ENCODE results near the gene TOR3A.

DNA sequence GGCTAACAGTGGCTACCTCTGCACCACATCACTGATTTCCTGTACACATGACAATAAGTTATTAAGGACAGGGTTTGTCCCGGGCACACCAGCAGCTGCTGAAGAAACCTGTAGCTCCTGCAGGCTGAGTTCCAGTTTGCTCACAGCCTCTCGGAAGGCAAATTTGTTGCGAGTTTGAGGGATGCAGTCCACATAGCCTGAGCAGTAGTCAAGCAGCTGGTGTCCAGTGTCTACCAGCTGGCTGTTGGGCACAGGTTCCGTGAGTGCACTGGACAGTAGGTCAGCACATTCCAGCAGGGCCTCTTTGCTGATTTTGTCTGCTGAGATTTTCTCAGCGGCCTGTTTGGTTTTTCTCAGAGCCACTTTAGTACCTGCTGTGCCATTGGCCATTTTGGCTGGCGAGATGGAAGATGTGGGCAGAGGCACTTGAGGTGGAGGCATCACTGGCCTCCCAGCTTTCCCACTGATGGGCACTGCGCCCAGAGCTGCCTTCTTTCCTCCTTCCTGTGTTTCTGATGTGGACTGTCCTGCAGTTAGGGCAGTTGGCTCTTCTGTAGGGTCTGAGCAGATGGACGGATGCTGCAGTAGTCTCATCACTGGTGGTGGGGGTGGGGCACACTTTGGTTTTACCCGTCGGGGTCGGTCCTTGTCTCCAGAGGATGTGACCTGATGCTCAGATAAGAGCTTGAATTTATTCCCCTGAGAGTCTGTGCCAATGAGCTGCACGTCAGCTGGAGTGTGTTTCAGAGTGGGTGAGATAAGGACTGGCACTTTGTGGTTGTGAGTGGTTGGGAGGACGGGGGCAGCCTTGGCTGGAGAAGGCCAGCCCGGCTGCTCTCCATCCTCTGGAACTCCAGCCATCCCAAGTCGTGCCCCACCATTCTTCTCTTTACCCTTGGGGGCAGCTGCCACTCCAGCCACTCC, 26.1 kb downstream of the TOR3A start:
- TF ChIP-seq GATA2 (IDR thresholded peaks at IDR 0.05; ENCODE audit: low read depth, low read length) (peak; percentile 96), GATA3 (IDR thresholded peaks at IDR 0.05; ENCODE audit: low read depth, low read length) (peak; percentile 75)
